B cell (primary cell): Measurements from ENCODE around the gene CCDC83.

Experiments used
- EZH2 ChIP-seq: IDR thresholded peaks from 2 replicates; pipeline ENCODE4 v1.6.1; 2012; ENCODE audit warnings: borderline replicate concordance, low read depth, mild to moderate bottlenecking, moderate library complexity, low read length; ENCODE audit not compliant: insufficient read depth, poor library complexity, severe bottlenecking
- TF ChIP-seq, protein P1 (sequence below): fragments of 200-600 bp; IDR thresholded peaks from one replicate; pipeline ENCODE4 v1.8.0; 2022; ENCODE audit warnings: antibody characterized with exemption, mild to moderate bottlenecking

DNA sequence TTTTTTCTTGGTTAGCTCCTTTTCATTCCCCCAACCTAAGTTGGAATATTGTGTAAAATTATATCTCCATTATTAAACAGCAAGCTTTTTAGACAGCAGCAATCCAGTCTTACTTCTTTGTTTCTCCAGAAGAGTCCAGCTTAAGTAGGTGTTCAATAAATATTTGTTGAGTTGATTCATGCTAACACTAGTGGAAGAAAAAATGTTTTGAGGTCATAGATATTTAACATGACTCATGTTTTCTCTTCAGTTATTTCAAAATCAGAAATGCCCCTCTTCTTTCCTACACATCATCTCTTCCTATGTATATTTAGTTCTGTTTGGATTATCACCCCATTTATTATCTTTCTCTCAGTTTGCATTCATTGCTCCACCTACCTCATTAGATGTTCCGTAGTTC is 20.3 kb downstream of the CCDC83 start:
- TF ChIP-seq, protein P1, sequence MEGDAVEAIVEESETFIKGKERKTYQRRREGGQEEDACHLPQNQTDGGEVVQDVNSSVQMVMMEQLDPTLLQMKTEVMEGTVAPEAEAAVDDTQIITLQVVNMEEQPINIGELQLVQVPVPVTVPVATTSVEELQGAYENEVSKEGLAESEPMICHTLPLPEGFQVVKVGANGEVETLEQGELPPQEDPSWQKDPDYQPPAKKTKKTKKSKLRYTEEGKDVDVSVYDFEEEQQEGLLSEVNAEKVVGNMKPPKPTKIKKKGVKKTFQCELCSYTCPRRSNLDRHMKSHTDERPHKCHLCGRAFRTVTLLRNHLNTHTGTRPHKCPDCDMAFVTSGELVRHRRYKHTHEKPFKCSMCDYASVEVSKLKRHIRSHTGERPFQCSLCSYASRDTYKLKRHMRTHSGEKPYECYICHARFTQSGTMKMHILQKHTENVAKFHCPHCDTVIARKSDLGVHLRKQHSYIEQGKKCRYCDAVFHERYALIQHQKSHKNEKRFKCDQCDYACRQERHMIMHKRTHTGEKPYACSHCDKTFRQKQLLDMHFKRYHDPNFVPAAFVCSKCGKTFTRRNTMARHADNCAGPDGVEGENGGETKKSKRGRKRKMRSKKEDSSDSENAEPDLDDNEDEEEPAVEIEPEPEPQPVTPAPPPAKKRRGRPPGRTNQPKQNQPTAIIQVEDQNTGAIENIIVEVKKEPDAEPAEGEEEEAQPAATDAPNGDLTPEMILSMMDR: no peak
- TF ChIP-seq EZH2: no peak
